ENCODE data around the gene ISLR2.

The ISLR2 gene

GRCh38 chr15:74176262-74177214 is 46.2 kb downstream of the ISLR2 start:
- DNase-seq (ENCODE audit: low read depth in 2 of 2) = no peak

DNA sequence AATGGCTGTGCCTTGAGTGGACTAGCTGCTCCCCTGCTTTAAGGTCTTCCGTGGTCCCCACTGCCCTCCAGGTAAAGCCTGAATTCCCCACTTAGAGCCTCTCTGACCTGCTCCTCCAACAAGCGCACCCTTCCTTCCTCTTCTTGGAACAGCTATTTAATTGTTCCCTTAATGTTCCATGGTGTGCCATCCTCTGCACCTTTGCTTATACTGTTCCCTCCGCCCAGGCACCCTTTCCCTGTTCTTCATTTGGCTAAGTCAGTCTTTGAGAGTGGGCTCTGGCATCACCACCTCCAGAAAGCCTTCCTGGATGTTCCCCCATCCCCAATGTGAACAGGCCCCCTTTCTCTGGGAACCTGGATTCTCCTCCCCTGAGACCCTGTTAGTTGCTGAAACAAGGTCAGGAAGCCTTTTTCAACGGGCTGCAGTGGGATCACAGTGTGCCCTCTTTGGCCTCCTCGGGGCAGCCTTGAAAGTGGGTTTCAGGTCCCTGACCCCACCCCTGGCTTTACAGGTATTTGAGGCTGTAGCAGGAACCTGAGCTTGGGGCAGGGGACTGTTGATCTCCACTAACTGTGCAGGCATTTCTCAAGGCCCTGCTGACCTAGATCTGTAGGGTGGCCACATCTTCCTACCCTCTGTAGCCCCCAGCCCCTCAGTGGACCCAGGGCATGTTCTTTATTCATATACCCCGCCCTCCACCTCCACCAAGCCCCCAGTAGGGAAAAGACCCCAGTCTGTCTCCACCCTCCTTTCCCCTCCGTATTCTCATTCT is 48.1 kb downstream of the ISLR2 start:
- no peak for DNase-seq (ENCODE audit: low read depth in 2 of 2)

- no peak for DNase-seq (ENCODE audit: low read depth in 2 of 2)
These were observed 48.9 kb downstream of the ISLR2 start for GRCh38 chr15:74179101-74179841.

- no peak for DNase-seq (ENCODE audit: low read depth in 2 of 2)
These were observed 49.8 kb downstream of the ISLR2 start for GRCh38 chr15:74179983-74180880.

DNA sequence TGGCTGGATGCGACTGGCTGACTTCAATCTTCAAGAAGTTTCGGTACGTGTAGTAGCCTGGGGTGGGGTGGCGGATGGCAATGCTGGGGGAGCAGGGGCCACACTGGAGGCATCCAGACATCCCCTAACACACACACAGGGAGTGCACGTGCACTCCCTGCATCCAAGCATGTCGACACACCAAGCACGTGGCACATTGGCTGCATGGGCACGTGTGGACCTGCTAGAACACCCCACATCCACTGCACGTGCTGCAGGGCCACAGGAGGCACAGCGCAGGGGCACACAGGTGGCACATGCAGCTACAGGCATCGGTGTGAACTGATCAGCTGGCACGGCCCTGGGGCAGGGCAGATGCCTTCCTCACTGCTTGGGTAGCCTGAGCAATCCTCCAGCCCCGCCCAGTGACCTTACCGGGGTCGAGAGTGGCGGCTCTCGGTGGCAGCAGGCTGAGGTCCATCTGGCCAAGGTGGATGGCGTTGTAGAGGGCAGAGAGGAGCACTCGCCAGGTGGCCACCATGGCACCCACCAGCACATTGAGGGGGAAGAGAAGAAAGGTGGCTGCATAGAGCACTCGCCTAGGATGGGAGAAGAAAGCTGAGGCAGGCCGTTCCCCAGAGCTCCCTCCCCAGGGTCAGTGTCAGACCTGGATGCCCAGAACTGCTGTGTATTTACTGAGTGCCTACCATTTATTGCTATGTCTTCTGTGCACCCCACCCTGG is 50.7 kb downstream of the ISLR2 start:
- no peak for DNase-seq (ENCODE audit: low read depth in 2 of 2)

DNA sequence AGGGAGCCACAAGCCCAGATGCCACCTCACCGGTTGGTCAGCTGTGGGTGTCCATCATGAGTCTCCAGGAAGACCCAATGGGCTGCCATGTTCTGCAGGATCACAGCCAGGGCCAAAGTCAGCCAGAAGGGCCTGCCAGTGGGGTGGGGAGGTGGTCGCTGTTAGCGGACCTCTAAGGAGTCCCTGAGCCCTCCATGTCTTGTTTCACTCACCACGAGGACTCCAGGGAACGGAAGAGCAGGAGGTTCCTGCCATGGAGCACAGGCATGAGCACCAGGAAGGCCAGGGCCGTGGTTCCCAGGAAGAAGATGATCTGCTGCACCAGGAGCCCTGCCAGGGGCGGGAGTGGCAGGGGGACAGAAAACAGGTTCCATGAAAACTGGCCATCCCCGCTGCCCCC is 51.7 kb downstream of the ISLR2 start:
- no peak for DNase-seq (ENCODE audit: low read depth in 2 of 2)

DNA sequence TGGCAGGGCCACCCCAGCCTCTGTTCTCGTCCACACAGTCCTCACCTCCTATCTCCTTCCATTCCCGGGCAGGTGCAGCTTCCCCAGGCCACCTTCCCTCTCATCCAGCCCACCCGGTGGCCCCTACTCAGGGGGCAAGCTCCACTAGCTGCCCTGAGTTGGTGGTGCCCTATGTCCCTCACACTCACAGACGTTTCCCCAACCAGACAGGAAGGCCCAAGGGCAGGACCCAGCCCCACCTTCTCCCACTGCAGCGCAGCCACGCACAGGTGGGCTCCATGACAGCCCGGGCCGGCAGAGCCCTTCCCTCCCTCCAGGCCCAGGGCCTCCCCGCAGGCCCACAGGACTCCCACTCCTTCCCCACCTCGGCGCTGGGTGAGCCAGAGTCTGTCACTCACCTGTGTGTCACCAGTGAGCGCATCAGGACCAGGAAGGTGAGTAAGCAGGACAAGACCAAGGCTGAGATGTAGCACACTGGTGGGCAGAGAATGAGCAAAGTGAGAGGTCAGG is 54.3 kb downstream of the ISLR2 start:
- no peak for DNase-seq (ENCODE audit: low read depth in 2 of 2)

GRCh38 chr15:74185710-74186348 is 55.4 kb downstream of the ISLR2 start:
- no peak for DNase-seq (ENCODE audit: low read depth in 2 of 2)

Data from stimulated activated CD8-positive, alpha-beta memory T cell treated with anti-CD3 and anti-CD28 coated beads, Interleukin-7, amount 100 ng/mL, for 1 hour (primary cell).